ENCODE data around the gene GDPD4. TPM values are rescaled to one million over a fixed set of nuclear protein-coding genes. Genes with fewer than 3 reads are reported as not detected.

GDPD4 gene
- total RNA-seq, 5 donors from 2014 or later (not counting 1 experiment from before 2014, with no cell fraction given): not detected

DNA sequence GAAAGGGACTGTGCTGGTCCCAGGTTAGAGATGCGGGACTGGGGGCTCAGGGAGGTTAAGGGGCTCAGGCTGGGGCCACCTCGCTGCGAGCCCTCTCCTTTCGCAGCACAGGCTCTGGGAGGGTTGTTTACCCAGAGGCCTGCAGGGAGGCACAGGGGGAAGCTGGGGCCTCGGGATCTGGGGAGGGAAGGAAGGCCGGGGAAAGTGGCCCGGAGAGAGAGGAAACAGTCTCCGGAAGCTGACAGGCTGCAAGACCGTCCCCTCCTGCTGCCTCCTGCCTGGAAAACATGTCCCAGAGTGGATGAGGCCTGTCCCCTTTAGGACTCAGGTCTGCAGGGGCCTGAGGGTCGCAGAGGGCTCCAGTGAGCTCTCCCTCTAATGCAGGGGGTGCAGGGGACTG lies 128.0 kb downstream of the GDPD4 start:
- peaks cover 0 to 4% (median 0%) of the 10 kb centered on the region in 3 donors for H3K4me1 Mint-ChIP-seq
- Histone ChIP-seq H3K4me3 (ENCODE audit: control insufficient read depth in 1 of 2, extremely low read depth in 1 of 2, low read length in 1 of 2) (no peak overlapping the region), H3K27me3 (replicated peaks in 1 of 2; ENCODE audit: control insufficient read depth in 2 of 2, extremely low read depth in 1 of 2, insufficient read depth in 2 of 2, low read length in 1 of 2) (no peaks in the 10 kb centered on the region), H3K27ac (ENCODE audit: low read length) (no peak overlapping the region), H3K36me3 (ENCODE audit: control insufficient read depth in 2 of 2, extremely low read depth in 1 of 2, insufficient read depth in 1 of 2, low read length in 1 of 2) (no peaks in the 10 kb centered on the region), H3K9me3 (no peaks in the 10 kb centered on the region), H3K4me1 (ENCODE audit: control insufficient read depth in 1 of 2, extremely low read depth in 1 of 2, insufficient read depth in 2 of 2, low read length in 2 of 2) (no peaks in the 10 kb centered on the region)
- CTCF ChIA-PET: no interaction called here
- WGBS (ENCODE audit: insufficient coverage): 84% methylated on average over 7 of the region's 10 CpGs
- no peaks in the 10 kb centered on the region for H3K9me3 Mint-ChIP-seq
- no peak overlapping the region for H3K27ac Mint-ChIP-seq
- H3K4me3 Mint-ChIP-seq: no peak overlapping the region
- no peaks in the 10 kb centered on the region for H3K27me3 Mint-ChIP-seq
- POLR2A ChIA-PET: no interaction called here
- H3K36me3 Mint-ChIP-seq: no peaks in the 10 kb centered on the region
- no peak for DNase-seq
- ATAC-seq (replicated peaks in 1 of 4): no peak

DNA sequence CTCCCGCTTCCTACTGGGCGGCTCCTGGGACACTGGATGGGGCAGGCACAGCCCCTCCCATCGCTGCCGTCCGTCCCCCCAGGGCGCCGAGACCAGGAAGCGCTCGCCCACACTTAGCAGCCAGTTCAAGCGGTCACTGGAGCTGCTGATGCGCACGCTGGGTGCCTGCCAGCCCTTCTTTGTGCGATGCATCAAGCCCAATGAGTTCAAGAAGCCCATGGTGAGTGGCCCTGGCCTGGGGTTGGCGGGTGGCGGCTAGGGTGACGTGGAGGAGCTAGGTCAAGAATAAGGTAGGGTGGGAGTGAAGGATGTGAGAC lies 128.9 kb downstream of the GDPD4 start:
- H3K27ac ChIP-seq (ENCODE audit: low read length): no peak overlapping the region
- Mint-ChIP-seq H3K4me1 (peaks cover 0 to 4% (median 0%) of the 10 kb centered on the region in 3 donors), H3K27ac (no peak overlapping the region), H3K27me3 (no peaks in the 10 kb centered on the region), H3K36me3 (no peaks in the 10 kb centered on the region), H3K4me3 (no peak overlapping the region), H3K9me3 (no peaks in the 10 kb centered on the region)
- DNase-seq (no peak), ATAC-seq (replicated peaks in 1 of 4) (no peak)
- CTCF ChIA-PET: no interaction called here
- no peaks in the 10 kb centered on the region for H3K9me3 ChIP-seq
- 95% methylated on average over 14 of the region's 16 CpGs for WGBS (ENCODE audit: insufficient coverage)
- no peaks in the 10 kb centered on the region for H3K36me3 ChIP-seq (ENCODE audit: control insufficient read depth in 2 of 2, extremely low read depth in 1 of 2, insufficient read depth in 1 of 2, low read length in 1 of 2)
- no peaks in the 10 kb centered on the region for H3K27me3 ChIP-seq (replicated peaks in 1 of 2; ENCODE audit: control insufficient read depth in 2 of 2, extremely low read depth in 1 of 2, insufficient read depth in 2 of 2, low read length in 1 of 2)
- POLR2A ChIA-PET: no interaction called here
- no peaks in the 10 kb centered on the region for H3K4me1 ChIP-seq (ENCODE audit: control insufficient read depth in 1 of 2, extremely low read depth in 1 of 2, insufficient read depth in 2 of 2, low read length in 2 of 2)
- no peak overlapping the region for H3K4me3 ChIP-seq (ENCODE audit: control insufficient read depth in 1 of 2, extremely low read depth in 1 of 2, low read length in 1 of 2)

DNA sequence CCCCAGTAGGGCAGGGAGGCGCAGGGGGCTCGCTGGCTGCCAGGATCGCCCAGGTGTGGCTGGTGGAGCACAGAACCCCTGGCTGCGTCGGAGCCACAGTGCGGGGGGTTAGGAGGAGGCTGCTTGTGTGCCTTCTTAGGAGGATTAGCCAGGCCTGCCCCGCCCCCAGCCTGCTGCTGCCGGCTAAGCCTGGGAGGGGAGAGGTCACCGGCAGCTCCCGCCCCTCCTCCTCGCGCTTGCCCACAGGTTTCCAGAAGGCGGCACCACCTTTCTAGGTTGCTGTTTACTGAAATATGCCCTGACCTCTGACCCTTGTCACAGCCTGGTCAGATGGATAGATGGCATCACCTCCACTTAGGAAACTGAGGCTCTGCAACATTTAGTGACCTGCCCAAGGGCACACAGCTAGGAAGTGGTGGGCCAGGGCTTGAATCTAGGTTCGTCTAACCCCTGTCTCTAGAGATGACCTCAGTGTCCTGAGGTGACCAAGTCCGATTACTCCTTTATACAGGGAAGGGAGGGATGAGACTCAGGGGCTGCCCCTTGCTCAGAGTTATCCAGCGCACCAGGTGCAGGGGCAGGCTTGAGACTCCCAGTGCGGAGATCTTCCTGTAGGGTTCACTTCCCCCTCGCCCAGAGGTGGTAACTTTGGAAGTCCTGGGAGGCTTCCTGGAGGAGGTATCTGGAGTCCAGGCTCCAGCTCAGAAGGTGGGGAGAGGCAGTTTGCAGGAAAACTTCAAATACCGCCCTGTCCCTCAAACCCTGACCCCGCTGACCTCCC lies 129.4 kb downstream of the GDPD4 start:
- no peak for ATAC-seq (replicated peaks in 1 of 4)

DNA sequence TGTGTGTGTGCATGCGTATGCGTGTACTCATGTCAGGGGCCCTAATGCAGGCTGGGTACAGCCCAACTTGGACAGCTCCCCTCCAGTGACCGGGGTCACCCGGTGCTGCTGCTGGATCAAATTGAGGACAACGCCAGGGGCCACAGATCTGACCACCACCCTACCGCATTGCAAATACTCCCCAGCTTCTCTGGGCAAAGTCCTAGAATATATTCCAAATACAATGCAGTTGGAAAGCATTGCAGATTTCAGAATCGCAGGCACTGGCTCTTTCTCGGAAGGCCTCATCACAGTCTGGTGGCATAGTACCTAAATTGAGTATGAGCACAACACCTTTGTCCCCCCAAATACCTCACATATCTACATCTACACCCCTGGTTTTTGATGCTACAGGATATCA lies 130.2 kb downstream of the GDPD4 start:
- Histone ChIP-seq H3K27me3 (replicated peaks in 1 of 2; ENCODE audit: control insufficient read depth in 2 of 2, extremely low read depth in 1 of 2, insufficient read depth in 2 of 2, low read length in 1 of 2) (no peaks in the 10 kb centered on the region), H3K36me3 (ENCODE audit: control insufficient read depth in 2 of 2, extremely low read depth in 1 of 2, insufficient read depth in 1 of 2, low read length in 1 of 2) (no peaks in the 10 kb centered on the region), H3K4me3 (ENCODE audit: control insufficient read depth in 1 of 2, extremely low read depth in 1 of 2, low read length in 1 of 2) (no peak overlapping the region), H3K27ac (ENCODE audit: low read length) (no peak overlapping the region), H3K9me3 (no peaks in the 10 kb centered on the region), H3K4me1 (ENCODE audit: control insufficient read depth in 1 of 2, extremely low read depth in 1 of 2, insufficient read depth in 2 of 2, low read length in 2 of 2) (no peaks in the 10 kb centered on the region)
- CTCF ChIA-PET: no interaction called here
- H3K4me1 Mint-ChIP-seq: peaks cover 0 to 4% (median 0%) of the 10 kb centered on the region in 3 donors
- 95% methylated on average over 7 of the region's 8 CpGs for WGBS (ENCODE audit: insufficient coverage)
- H3K27ac Mint-ChIP-seq: no peak overlapping the region
- H3K4me3 Mint-ChIP-seq: no peak overlapping the region
- POLR2A ChIA-PET: no interaction called here
- DNase-seq (no peak), ATAC-seq (replicated peaks in 1 of 4) (no peak)
- H3K27me3 Mint-ChIP-seq: no peaks in the 10 kb centered on the region
- no peaks in the 10 kb centered on the region for H3K9me3 Mint-ChIP-seq
- no peaks in the 10 kb centered on the region for H3K36me3 Mint-ChIP-seq

More for the DNA sequence above, 129.4 kb downstream of the GDPD4 start:
- 89% methylated on average over 14 of the region's 20 CpGs for WGBS (ENCODE audit: insufficient coverage)
- H3K4me3 Mint-ChIP-seq: no peak overlapping the region
- Histone ChIP-seq H3K27ac (ENCODE audit: low read length) (no peak overlapping the region), H3K4me3 (ENCODE audit: control insufficient read depth in 1 of 2, extremely low read depth in 1 of 2, low read length in 1 of 2) (no peak overlapping the region), H3K9me3 (no peaks in the 10 kb centered on the region), H3K27me3 (replicated peaks in 1 of 2; ENCODE audit: control insufficient read depth in 2 of 2, extremely low read depth in 1 of 2, insufficient read depth in 2 of 2, low read length in 1 of 2) (no peaks in the 10 kb centered on the region), H3K36me3 (ENCODE audit: control insufficient read depth in 2 of 2, extremely low read depth in 1 of 2, insufficient read depth in 1 of 2, low read length in 1 of 2) (no peaks in the 10 kb centered on the region), H3K4me1 (ENCODE audit: control insufficient read depth in 1 of 2, extremely low read depth in 1 of 2, insufficient read depth in 2 of 2, low read length in 2 of 2) (no peaks in the 10 kb centered on the region)
- H3K36me3 Mint-ChIP-seq: no peaks in the 10 kb centered on the region
- ChIA-PET POLR2A (no interaction called here), CTCF (no interaction called here)
- H3K27me3 Mint-ChIP-seq: no peaks in the 10 kb centered on the region
- no peak overlapping the region for H3K27ac Mint-ChIP-seq
- DNase-seq: no peak
- no peaks in the 10 kb centered on the region for H3K9me3 Mint-ChIP-seq
- H3K4me1 Mint-ChIP-seq: peaks cover 0 to 4% (median 0%) of the 10 kb centered on the region in 3 donors

DNA sequence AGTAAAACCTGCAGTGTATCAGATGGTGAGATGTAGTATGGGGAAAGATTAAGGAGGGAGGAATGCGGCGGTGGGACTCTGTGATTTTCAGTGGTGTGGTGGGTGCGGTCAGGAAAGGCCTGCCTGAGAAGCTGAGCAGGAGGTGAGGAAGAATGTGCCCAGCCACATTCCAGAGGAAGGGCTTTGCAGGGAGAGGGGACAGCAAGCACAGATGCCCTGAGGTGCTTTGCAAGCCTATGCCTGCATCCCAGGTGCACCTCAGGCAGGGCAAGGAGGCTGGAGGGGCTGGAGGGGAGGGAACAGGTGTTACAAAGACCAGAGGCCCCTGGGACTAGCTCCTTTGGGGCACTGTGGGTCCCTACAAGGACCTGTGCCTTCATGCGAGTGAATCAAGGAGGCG lies 131.4 kb downstream of the GDPD4 start:
- Mint-ChIP-seq H3K27ac (no peak overlapping the region), H3K27me3 (no peaks in the 10 kb centered on the region), H3K36me3 (no peaks in the 10 kb centered on the region), H3K4me3 (no peak overlapping the region), H3K9me3 (no peaks in the 10 kb centered on the region), H3K4me1 (no peaks in the 10 kb centered on the region)
- Histone ChIP-seq H3K4me3 (ENCODE audit: control insufficient read depth in 1 of 2, extremely low read depth in 1 of 2, low read length in 1 of 2) (no peak overlapping the region), H3K4me1 (ENCODE audit: control insufficient read depth in 1 of 2, extremely low read depth in 1 of 2, insufficient read depth in 2 of 2, low read length in 2 of 2) (no peaks in the 10 kb centered on the region), H3K27ac (ENCODE audit: low read length) (no peak overlapping the region), H3K9me3 (no peaks in the 10 kb centered on the region), H3K27me3 (replicated peaks in 1 of 2; ENCODE audit: control insufficient read depth in 2 of 2, extremely low read depth in 1 of 2, insufficient read depth in 2 of 2, low read length in 1 of 2) (peaks cover 0 to 2% of the 10 kb centered on the region in 2 experiments), H3K36me3 (ENCODE audit: control insufficient read depth in 2 of 2, extremely low read depth in 1 of 2, insufficient read depth in 1 of 2, low read length in 1 of 2) (no peaks in the 10 kb centered on the region)
- CTCF ChIA-PET: no interaction called here
- ATAC-seq (replicated peaks in 1 of 4): no peak
- 100% methylated on average over 5 of the region's 5 CpGs for WGBS (ENCODE audit: insufficient coverage)
- DNase-seq: no peak
- POLR2A ChIA-PET: no interaction called here

DNA sequence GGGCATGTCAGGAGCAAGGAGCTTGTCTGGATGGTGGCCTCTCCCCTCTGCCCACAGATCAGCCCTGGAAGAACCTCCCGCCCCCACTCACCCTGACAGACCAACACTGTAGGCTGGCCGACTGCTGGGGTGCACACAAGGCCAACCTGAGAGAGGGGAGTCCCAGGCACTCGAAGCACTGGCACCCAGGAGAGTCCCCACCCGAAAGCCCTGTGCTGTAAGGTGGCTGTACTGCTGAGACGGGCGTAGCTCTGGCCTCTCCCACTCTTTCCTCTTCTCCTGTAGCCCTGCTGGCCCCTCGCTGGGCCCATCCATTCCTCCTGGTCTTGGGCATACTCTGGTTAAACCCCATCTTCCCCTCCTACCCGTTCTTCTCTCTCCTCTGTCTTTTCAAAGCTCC lies 133.7 kb downstream of the GDPD4 start:
- H3K9me3 ChIP-seq: no peaks in the 10 kb centered on the region
- Mint-ChIP-seq H3K27ac (no peak overlapping the region), H3K9me3 (no peaks in the 10 kb centered on the region), H3K27me3 (no peaks in the 10 kb centered on the region), H3K36me3 (no peaks in the 10 kb centered on the region), H3K4me3 (no peak overlapping the region), H3K4me1 (no peaks in the 10 kb centered on the region)
- no peaks in the 10 kb centered on the region for H3K36me3 ChIP-seq (ENCODE audit: control insufficient read depth in 2 of 2, extremely low read depth in 1 of 2, insufficient read depth in 1 of 2, low read length in 1 of 2)
- 88% methylated on average over 4 of the region's 8 CpGs for WGBS (ENCODE audit: insufficient coverage)
- H3K27ac ChIP-seq (ENCODE audit: low read length): no peak overlapping the region
- ATAC-seq (replicated peaks in 1 of 4) (no peak), DNase-seq (no peak)
- CTCF ChIA-PET: no interaction called here
- POLR2A ChIA-PET: no interaction called here
- no peak overlapping the region for H3K4me3 ChIP-seq (ENCODE audit: control insufficient read depth in 1 of 2, extremely low read depth in 1 of 2, low read length in 1 of 2)
- H3K27me3 ChIP-seq (replicated peaks in 1 of 2; ENCODE audit: control insufficient read depth in 2 of 2, extremely low read depth in 1 of 2, insufficient read depth in 2 of 2, low read length in 1 of 2): peaks cover 0 to 2% of the 10 kb centered on the region in 2 experiments
- no peaks in the 10 kb centered on the region for H3K4me1 ChIP-seq (ENCODE audit: control insufficient read depth in 1 of 2, extremely low read depth in 1 of 2, insufficient read depth in 2 of 2, low read length in 2 of 2)

DNA sequence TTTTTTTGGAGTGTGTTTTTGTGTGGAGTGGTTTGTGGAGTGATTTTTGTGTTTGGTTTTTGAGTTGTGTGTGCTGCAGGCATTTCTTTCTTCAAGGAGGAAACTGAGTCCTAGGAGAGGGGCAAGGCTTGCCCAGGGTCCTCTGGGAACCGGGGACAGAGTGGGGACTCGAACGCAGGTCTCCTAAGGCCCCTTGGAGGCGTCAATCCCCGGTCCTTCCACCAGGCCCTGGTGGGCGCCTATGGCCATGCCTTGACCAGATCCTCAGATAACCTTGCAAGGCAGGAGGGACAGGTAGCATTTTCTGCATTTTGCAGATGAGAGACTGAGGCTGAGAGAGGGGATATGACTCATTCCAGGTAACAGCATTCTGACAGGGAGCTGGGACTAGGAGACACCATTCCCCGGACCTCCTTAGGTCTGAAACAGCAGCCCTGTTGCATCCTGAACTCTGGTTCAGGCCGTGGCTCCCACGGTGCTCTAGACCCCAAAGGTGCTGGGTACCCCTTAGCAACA lies 134.3 kb downstream of the GDPD4 start:
- no peak overlapping the region for H3K27ac Mint-ChIP-seq
- no peaks in the 10 kb centered on the region for H3K36me3 Mint-ChIP-seq
- Histone ChIP-seq H3K9me3 (no peaks in the 10 kb centered on the region), H3K4me1 (ENCODE audit: control insufficient read depth in 1 of 2, extremely low read depth in 1 of 2, insufficient read depth in 2 of 2, low read length in 2 of 2) (no peaks in the 10 kb centered on the region), H3K4me3 (ENCODE audit: control insufficient read depth in 1 of 2, extremely low read depth in 1 of 2, low read length in 1 of 2) (no peak overlapping the region), H3K27me3 (replicated peaks in 1 of 2; ENCODE audit: control insufficient read depth in 2 of 2, extremely low read depth in 1 of 2, insufficient read depth in 2 of 2, low read length in 1 of 2) (peaks cover 0 to 2% of the 10 kb centered on the region in 2 experiments), H3K27ac (ENCODE audit: low read length) (no peak overlapping the region), H3K36me3 (ENCODE audit: control insufficient read depth in 2 of 2, extremely low read depth in 1 of 2, insufficient read depth in 1 of 2, low read length in 1 of 2) (no peaks in the 10 kb centered on the region)
- no peak for ATAC-seq (replicated peaks in 1 of 4)
- ChIA-PET POLR2A (no interaction called here), CTCF (no interaction called here)
- H3K4me3 Mint-ChIP-seq: no peak overlapping the region
- no peaks in the 10 kb centered on the region for H3K4me1 Mint-ChIP-seq
- no peaks in the 10 kb centered on the region for H3K9me3 Mint-ChIP-seq
- 94% methylated on average over 7 of the region's 9 CpGs for WGBS (ENCODE audit: insufficient coverage)
- no peak for DNase-seq
- no peaks in the 10 kb centered on the region for H3K27me3 Mint-ChIP-seq

All from T-cell (primary cell).